C1 segment of cervical spinal cord (tissue), 14 donors: ENCODE measurements around the gene LIPE.

Experiments
- DNase-seq, 14 donors: peaks; one replicate each; lab custom pipeline; 2025; lab: John Stamatoyannopoulos, UW

LIPE gene

GRCh38 chr19:42420055-42420544, 7.1 kb downstream of the LIPE start:
- peak in 1 of 14 donors; percentile 23 for DNase-seq

DNA sequence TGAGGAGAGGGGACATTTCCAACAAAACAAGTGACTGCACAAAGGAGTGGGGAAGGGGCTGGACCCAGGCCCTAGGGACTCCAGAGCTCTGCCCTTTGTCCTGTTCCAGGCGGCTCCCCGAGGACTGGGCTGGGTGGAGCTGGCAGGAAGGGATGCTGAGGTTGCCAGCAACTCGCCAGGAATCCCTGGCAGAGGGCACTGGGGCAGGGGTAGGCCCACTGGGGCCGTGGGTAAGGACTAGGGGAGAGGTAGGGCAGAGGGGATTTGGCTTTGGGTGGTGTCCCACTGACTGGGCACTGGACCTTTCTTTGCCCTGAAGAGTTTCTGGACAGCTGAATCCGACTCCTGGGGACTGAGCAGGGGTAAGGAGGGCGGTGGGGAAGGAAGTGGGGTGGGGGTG, 7.9 kb downstream of the LIPE start:
- no peak for DNase-seq

DNA sequence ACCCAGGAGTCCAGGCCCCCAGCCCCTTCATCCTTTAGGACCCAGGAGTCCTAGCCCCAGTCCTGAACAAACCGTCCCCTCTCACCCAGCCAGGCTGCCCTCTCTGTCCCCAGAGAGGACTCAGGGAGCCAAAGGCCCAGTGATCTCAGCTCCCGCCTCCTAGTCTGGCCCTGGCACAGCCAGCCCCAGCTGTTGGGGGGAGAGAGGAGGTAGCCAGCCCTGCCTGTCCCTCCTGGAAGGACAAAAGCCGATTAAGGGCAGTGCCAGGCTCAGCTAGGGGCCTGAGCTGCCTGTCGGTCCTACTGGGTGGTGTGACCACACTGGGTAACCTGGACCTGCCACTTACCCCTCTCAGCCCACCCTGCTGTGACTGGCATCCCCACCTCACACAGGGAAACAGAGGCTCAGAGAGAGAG, 14.5 kb downstream of the LIPE start:
- peak in 12 of 14 donors; percentile 45 to 90 (median 74) for DNase-seq

- peak in 12 of 14 donors; percentile 45 to 90 (median 72) for DNase-seq
These were observed 15.0 kb downstream of the LIPE start for GRCh38 chr19:42412227-42412626.

- no peak for DNase-seq
These were observed 15.5 kb downstream of the LIPE start for GRCh38 chr19:42411581-42412178.

DNA sequence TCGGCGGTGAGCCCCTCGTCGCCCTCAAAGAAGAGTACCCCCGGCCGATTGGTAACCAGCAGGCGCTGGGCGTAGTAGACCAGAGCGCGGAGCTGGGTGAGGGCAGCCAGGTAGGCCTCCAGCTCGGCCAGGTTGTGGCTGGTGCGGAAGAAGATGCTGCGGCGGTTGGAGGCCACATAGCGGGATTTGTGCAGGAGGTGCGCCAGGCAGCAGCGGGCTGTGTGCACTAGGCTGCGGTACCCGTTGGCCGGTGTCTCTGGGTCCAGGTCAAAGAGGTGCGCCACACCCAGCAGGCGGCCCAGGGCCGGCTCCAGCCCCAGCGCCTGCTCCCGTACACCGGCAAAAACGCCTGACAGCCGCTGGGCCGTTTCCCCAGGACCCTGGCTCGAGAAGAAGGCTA, 16.8 kb downstream of the LIPE start:
- DNase-seq = no peak

DNA sequence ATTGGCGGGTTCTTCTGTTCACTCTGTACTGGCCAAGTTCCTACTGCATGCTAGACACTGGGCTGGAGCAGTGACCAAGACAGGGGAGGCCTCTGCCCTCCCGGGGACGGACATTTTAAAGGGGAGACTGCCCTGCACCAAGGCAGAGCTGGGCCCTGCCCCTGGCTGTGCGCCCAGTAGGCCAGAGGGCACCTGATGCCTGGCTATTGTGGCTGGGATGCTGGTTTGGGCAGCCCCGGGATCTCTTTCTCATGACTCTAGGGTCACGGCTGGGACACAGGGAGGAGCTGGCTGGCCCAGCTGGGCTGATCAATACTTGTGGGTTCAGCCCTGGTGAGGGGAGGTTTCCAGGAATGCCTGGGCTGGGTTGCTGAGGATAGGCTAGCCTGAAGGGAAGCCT, 17.7 kb downstream of the LIPE start:
- peak in 3 of 14 donors; percentile 13 to 41 (median 31) for DNase-seq

DNA sequence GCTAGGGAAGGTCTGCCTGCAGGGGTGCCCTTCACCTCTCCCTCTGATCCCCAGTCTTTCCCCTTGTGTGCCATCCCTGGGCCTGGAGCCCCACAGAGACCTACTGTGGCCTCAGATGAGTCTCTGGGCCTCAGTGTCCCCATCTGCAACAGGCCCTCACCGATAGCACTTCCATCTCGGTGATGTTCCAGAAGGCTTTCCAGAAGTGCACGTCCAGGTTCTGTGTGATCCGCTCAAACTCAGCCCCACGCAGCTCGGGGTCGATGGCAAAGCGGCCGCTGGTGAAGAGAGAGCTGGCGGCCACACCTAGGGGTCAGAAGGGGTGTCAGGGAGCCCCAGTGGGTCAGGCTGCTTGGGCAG, 19.4 kb downstream of the LIPE start:
- DNase-seq = no peak

GRCh38 chr19:42407085-42407815, 19.9 kb downstream of the LIPE start:
- DNase-seq = no peak

DNA sequence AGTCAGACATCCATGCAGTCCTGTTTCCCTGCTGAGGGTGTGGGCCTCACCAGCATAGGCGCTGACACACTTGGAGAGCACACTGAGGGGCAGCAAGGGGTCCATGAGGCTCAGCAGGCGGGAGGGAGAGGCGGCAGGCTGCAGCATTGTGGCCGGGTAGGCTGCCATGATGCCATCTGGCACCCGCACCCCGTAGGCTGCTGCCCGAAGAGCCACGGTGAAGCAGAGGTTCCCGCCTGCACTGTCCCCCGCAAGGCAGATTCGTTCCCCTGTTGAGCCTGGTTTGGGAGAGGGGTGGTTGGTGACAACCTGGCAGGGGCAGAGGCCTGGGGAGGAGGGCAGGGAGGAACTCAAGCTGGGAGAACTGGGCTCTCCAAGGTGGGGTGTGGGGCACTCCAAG, 21.1 kb downstream of the LIPE start:
- no peak for DNase-seq

GRCh38 chr19:42403586-42403985, 23.6 kb downstream of the LIPE start:
- no peak for DNase-seq

DNA sequence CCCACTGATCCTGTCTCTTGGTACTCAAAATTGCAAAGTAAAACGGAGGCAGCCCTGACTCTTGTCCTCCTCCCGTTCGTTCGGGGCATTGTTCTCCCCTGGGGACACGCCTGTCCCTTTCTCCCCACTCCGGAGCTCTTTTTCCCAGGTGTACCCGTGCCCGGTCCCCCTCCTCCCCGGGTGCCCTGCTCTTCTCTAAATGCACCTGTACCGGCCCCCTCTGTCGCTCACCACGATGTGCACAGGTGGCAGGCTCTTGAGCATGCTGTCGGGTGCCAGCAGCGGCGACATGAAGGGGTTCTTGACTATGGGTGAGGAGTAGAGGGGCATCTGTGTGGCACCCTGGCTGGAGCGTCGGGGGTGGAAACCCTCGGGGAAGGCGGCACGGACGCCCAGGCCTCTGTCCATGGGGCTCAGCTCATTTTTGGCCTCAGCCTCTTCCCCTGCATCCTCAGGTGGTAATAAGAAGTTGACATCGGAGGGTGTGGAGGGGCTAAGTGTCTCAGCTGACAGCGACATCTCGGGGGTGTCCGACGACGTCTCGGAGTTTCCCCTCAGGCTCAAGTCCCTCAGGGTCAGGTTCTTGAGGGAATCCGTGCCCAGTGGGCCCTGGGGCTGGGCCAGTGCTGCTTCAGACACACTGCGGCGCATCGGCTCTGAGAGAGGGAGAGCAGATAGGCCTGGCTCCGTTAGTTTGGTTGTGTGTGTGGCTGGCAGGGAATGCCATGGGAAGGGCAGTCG, 24.6 kb downstream of the LIPE start:
- peak in 1 of 14 donors; percentile 57 for DNase-seq

- peak in 11 of 14 donors; percentile 34 to 82 (median 61) for DNase-seq
These were observed 25.6 kb downstream of the LIPE start for GRCh38 chr19:42401365-42402303.

DNA sequence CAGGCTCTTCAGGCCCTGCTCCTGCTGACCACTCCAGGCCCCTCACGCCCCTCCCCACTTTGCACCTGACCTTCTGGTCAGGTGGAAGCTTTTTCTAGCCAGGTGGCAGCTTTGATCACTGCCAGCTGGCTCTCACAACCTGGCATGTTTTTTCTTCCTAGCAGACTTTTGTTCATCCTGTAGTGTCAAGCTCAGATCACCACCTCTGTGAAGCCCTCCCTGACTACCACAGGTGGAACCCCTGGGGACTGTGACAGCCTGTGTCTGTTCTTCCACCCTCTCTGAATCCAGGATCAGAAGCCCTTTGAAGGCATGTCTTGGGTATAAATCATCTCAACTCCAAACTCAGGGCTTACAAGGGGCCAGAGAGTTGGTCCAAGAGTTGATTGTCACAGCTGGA, 26.8 kb downstream of the LIPE start:
- DNase-seq = no peak

DNA sequence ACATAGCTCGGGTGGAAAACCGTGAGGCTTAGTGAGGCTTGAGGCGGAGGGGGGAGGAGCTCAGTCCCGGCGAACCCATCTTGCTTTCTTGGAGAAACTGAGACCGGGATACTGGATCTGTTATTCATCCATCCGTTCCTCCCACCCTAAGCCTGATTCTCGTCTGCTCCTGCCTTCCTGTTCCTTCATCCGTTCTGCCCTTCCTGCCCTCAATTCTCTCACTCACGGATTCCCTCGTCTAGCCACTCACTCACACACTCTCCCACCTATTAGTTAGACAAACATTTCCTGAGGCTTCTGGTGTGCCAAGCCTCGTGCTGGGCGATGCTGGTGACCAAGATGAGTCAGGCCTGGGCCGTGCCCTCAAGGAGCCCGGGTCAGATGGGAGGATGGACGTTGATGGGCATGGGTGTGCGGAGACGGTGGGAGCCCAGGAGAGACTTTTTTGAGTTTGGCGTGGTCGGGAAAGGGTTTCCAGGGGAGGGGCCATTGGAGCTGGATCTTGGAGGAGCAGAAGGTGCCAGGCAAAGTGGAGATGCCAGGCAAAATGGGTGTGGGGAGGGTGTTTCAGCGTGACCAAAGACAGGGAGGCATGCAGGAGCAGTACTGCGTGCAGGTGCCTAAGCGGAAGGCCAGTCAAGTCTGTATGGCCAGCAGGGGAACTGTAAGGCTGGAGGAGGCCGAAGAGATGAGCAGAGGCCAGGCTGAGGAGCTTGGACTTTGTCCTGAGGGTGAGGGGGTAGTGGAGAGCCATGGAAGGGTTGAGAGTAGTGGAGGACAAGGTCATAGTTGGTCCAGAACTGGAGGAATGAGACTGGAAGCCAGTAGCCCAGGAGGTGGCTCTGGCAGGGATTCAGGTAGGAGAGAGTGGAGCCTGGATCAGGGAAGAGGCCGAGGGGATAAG, 29.7 kb downstream of the LIPE start:
- DNase-seq = peak in 3 of 14 donors; percentile 56 to 65 (median 58)

DNA sequence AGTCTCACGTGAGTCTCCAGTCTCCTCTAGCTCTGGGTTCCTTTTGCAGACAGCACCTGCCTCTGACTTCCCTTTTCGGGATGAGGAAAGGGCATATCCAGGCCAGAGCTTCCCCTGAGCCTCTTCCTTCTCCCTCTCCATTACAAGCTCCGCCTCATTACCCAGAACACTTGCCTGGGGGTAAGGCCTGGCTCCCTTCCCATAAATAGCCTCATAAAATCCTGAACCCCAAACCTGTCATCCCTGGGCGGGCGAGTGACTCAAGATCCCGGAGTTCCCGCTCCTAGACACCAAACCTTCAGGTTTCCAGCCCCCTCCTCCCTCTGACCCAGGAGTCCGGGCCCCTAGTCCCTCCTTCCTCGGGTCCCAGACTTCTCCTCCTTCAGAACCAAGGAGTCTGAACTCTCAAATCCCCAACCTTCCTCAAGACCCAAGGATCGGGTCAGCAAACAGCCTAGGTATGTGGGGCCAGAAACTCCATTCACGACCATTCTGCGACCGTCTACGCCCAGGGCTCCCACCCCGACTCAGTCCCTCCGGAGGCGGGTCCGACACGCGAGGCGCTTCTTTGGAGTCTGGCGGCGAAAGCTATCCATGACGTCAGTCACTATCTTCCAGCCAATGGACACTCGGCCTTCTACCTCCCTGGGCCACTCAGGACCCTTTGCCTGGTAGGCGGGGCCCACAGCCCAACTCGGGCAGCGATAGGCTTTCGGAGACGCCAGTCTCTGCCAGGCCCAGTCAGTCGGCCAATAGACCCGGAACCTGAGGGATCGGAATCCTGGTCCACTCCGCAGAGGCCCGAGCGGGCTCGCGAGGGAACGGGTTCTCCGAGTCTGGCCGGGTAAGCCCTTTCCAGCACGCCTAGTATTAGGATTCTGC, 30.6 kb downstream of the LIPE start:
- peak; percentile 75 to 99 (median 96) for DNase-seq

- DNase-seq = no peak
These were observed 32.4 kb downstream of the LIPE start for GRCh38 chr19:42394751-42395150.

DNA sequence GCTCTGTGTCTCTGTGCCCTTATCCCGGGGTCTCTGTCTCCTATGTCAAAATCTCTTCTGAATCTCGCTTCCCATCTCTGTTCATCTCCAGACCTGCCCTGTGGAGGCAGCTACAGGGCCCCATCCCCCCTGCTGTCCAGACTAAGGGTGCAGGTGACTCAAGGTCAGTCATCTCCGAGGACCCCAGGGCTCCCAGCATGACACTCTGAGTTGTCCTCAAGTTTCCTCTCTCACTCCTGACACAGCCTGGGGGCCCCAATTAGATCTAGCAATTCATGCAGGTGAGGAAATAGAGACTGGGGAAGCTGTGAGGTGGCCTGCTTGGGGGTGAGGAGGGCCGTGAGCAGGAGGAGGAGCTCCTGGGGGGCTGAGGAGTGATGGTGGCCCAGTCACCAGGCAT, 35.0 kb downstream of the LIPE start:
- no peak for DNase-seq

GRCh38 chr19:42389899-42390298, 37.3 kb downstream of the LIPE start, which contains the start of gene CNFN:
Gene CNFN (minus strand): TSS chr19:42390297. CDS start chr19:42389037, 1,260 bp downstream.
- DNase-seq = no peak
